H1 (cell line): Measurements from ENCODE around the gene UNC13C.

Experiments used
- ATF2 ChIP-seq: IDR thresholded peaks from 2 replicates; pipeline ENCODE4 v1.6.1; 2012; ENCODE audit warnings: low read length, inconsistent platforms
- CBX5 ChIP-seq: fragments of 300-800, 300-1000 bp; sonication (generic); IDR thresholded peaks from 2 replicates; pipeline ENCODE4 v1.7.1; 2016; ENCODE audit warnings: antibody characterized with exemption, low read length, low read depth
- CTCF ChIP-seq, 3 experiments: IDR thresholded peaks; 1 replicate in 2 of 3; 2 replicates in 1 of 3; pipeline versions ENCODE4 v1.5.1 to v1.6.1; 2011; ENCODE audit warnings: low read length in 3 of 3, mild to moderate bottlenecking in 3 of 3, inconsistent platforms in 2 of 3, low read depth in 1 of 3, moderate library complexity in 1 of 3; ENCODE audit not compliant: insufficient read depth in 1 of 3; ENCODE audit errors: control extremely low read depth in 1 of 3
- POLR2A ChIP-seq, 2 experiments: IDR thresholded peaks; 1 replicate in 1 of 2; 2 replicates in 1 of 2; pipeline ENCODE4 v1.6.1; 2011; ENCODE audit warnings: low read depth in 2 of 2, low read length in 2 of 2, mild to moderate bottlenecking in 2 of 2; ENCODE audit errors: control extremely low read depth in 1 of 2
- TAF1 ChIP-seq: IDR thresholded peaks from 2 replicates; pipeline ENCODE4 v1.6.1; 2011; ENCODE audit warnings: mild to moderate bottlenecking, low read depth, low read length

- TF ChIP-seq CTCF (IDR thresholded peaks at IDR 0.05; ENCODE audit: control extremely low read depth in 1 of 3, insufficient read depth in 1 of 3, low read depth in 1 of 3, low read length in 3 of 3): no peak
- TF ChIP-seq ATF2: no peak
- TF ChIP-seq TAF1: no peak
- TF ChIP-seq POLR2A (IDR thresholded peaks at IDR 0.05; ENCODE audit: control extremely low read depth in 1 of 2, low read depth in 2 of 2, low read length in 2 of 2): no peak
- no peak for TF ChIP-seq CBX5
These were observed 541.3 kb downstream of the UNC13C start for GRCh38 chr15:54519577-54519976.
